HepG2 (cell line): ENCODE results near the gene TRMU. TPM values are rescaled to one million over a fixed set of nuclear protein-coding genes. Genes with fewer than 3 reads are reported as not detected.

Source experiments
- FOXO1 ChIP-seq: sonication (generic); formaldehyde crosslinking; IDR thresholded peaks from 2 replicates; pipeline ENCODE4 v1.4.0; 2020; ENCODE audit warnings: missing genetic modification reagents
- IRX3 ChIP-seq: sonication (generic); formaldehyde crosslinking; IDR thresholded peaks from 2 replicates; pipeline ENCODE4 v1.8.1; 2023; ENCODE audit warnings: mild to moderate bottlenecking, low read depth, missing genetic modification reagents, borderline replicate concordance
- JUND ChIP-seq: sonication (generic); formaldehyde crosslinking; IDR thresholded peaks from 2 replicates; pipeline ENCODE4 v1.8.0; 2022; ENCODE audit warnings: mild to moderate bottlenecking, missing genetic modification reagents
- KDM5A ChIP-seq: fragments of 200-600 bp; sonication (generic); IDR thresholded peaks from 2 replicates; pipeline ENCODE4 v1.7.0; 2018; ENCODE audit warnings: antibody characterized with exemption, mild to moderate bottlenecking, low read length, borderline replicate concordance
- MIER2 ChIP-seq: IDR thresholded peaks from 2 replicates; pipeline ENCODE4 v1.6.1; 2016; ENCODE audit warnings: missing biosample characterization, missing genetic modification reagents
- PHF5A ChIP-seq: IDR thresholded peaks from one replicate; pipeline ENCODE4 v1.6.1; 2018; ENCODE audit warnings: low read depth, missing genetic modification reagents; ENCODE audit not compliant: unreplicated experiment
- PHF8 ChIP-seq: sonication (generic); formaldehyde crosslinking; IDR thresholded peaks from 2 replicates; pipeline ENCODE4 v1.5.0; 2020; ENCODE audit warnings: missing genetic modification reagents
- PLSCR1 ChIP-seq: sonication (generic); formaldehyde crosslinking; IDR thresholded peaks from 2 replicates; pipeline ENCODE4 v1.5.0; 2020; ENCODE audit warnings: missing genetic modification reagents, mild to moderate bottlenecking, borderline replicate concordance
- POLR2AphosphoS5 ChIP-seq: IDR thresholded peaks from 2 replicates; pipeline ENCODE4 v1.6.1; 2012; ENCODE audit warnings: low read depth, low read length
- SOX6 ChIP-seq, 2 experiments: fragments of 450-650 bp in 1 of 2; sonication (generic) in 1 of 2; formaldehyde crosslinking in 1 of 2; IDR thresholded peaks; 2 replicates each; pipeline versions ENCODE4 v1.4.0 to v1.6.1; 2017 to 2020; ENCODE audit warnings: antibody characterized with exemption in 1 of 2, mild to moderate bottlenecking in 1 of 2, missing genetic modification reagents in 1 of 2
- SP4 ChIP-seq: sonication (generic); formaldehyde crosslinking; IDR thresholded peaks from 2 replicates; pipeline ENCODE4 v1.8.1; 2023; ENCODE audit warnings: mild to moderate bottlenecking, missing genetic modification reagents
- ZNF512B ChIP-seq: sonication (generic); formaldehyde crosslinking; IDR thresholded peaks from 2 replicates; pipeline ENCODE4 v1.5.1; 2020; ENCODE audit warnings: missing genetic modification reagents, mild to moderate bottlenecking, borderline replicate concordance
- polyA plus RNA-seq, 8 experiments: library from polyadenylated mRNA; depleted of rRNA in 3 of 8; stranded (reverse) in 7 of 8; unstranded in 1 of 8; fragments of >200 nt; fragmentation: Illumina TruSeq in 4 of 8; extraction: Trizol in 4 of 8; gene quantifications; 2 replicates each; pipeline versions ENCODE4 v1.2.1 to v1.2.3, GENCODE V29; 2011 to 2016; ENCODE audit warnings: low read depth in 4 of 8, missing spikeins in 1 of 8, mixed read lengths in 1 of 8; ENCODE audit not compliant: insufficient read depth in 1 of 8
- total RNA-seq, 5 experiments: library from RNA; depleted of rRNA; stranded (reverse); fragments of >200 nt; fragmentation: Illumina TruSeq; extraction: Trizol; gene quantifications; 2 replicates each; pipeline ENCODE4 v1.2.3, GENCODE V29; 2016; ENCODE audit warnings: low read depth in 1 of 5

Gene TRMU
- total and polyA plus RNA-seq, 2 of the 13 experiments (the other 11 are each of a cell fraction or from before 2014, with no cell fraction given), result 31.0 to 50.2 TPM

GRCh38 chr22:46336119-46337078 lies 885 bp downstream of the TRMU start (continued):
- peak; percentile 2; the same call in 1 of the 2 replicates for TF ChIP-seq ZNF512B (CRISPR knock-in tag)
- peak; percentile 6 for TF ChIP-seq PHF5A (CRISPR knock-in tag)
- peak; percentile 51; the same call in 1 of the 2 replicates for TF ChIP-seq KDM5A
- TF ChIP-seq JUND (CRISPR knock-in tag), result 0 out of 2 replicates have a peak, but pooled peaks have one; percentile 44
- TF ChIP-seq PHF8 (CRISPR knock-in tag), result no peak
- 0 out of 2 replicates have a peak, but pooled peaks have one; percentile 17 for TF ChIP-seq PLSCR1 (CRISPR knock-in tag)
- TF ChIP-seq SOX6 (IDR thresholded peaks at IDR 0.05), result no peak
- TF ChIP-seq SOX6 (CRISPR knock-in tag; IDR thresholded peaks at IDR 0.05), result no peak
- TF ChIP-seq IRX3, result no peak
- TF ChIP-seq SP4, result 0 out of 2 replicates have a peak, but pooled peaks have one; percentile 20
- TF ChIP-seq POLR2AphosphoS5, result no peak
- TF ChIP-seq FOXO1 (CRISPR knock-in tag), result no peak
- no peak for TF ChIP-seq MIER2
